Stimulated activated naive CD8-positive, alpha-beta T cell treated with anti-CD3 and anti-CD28 coated beads, Interleukin-15, amount 100 ng/mL, for 72 hours (primary cell): ENCODE measurements around the gene ULBP1.
"Not testable (repeated sequence)": the region's sequence is repeated elsewhere in the genome, so short reads cannot be mapped to it uniquely, and the experiment has no call there.

Experiments
- ATAC-seq: fragments of 150-1000 bp; cut with Tn5 transposase; 2 replicates; pipeline ENCODE4 v1.10.0; 2021; ENCODE audit warnings: mild to moderate bottlenecking, moderate library complexity
- DNase-seq, 2 donors: peaks; one replicate each; pipeline ENCODE4 v3.0.0; 2021 to 2022
- H3K27ac Mint-ChIP-seq, 2 donors: one replicate each; pipeline ENCODE4 v1.8.0; 2022; ENCODE audit warnings: mild to moderate bottlenecking in 2 of 2, mixed read lengths in 2 of 2, moderate library complexity in 2 of 2
- H3K27me3 Mint-ChIP-seq: one replicate; pipeline ENCODE4 v1.8.0; 2022; ENCODE audit warnings: mixed read lengths
- H3K4me1 Mint-ChIP-seq: one replicate; pipeline ENCODE4 v1.8.0; 2022; ENCODE audit warnings: mild to moderate bottlenecking, mixed read lengths
- H3K4me3 Mint-ChIP-seq, 2 donors: one replicate each; pipeline ENCODE4 v1.8.0; 2022; ENCODE audit warnings: mild to moderate bottlenecking in 2 of 2, mixed read lengths in 2 of 2, moderate library complexity in 1 of 2
- H3K9me3 Mint-ChIP-seq, 2 donors: one replicate each; pipeline ENCODE4 v1.8.0; 2022; ENCODE audit warnings: mixed read lengths in 2 of 2

The ULBP1 gene

GRCh38 chr6:149974394-149974793 lies 10.7 kb downstream of the ULBP1 start:
- peaks cover 93% of the 10 kb centered on the region for H3K27me3 Mint-ChIP-seq
- H3K9me3 Mint-ChIP-seq, DNase-seq, H3K27ac Mint-ChIP-seq, H3K4me3 Mint-ChIP-seq: not testable (repeated sequence)
- H3K4me1 Mint-ChIP-seq: peaks cover 17% of the 10 kb centered on the region
- ATAC-seq: peak; percentile 58

- Mint-ChIP-seq H3K27ac (no peak overlapping the region), H3K4me1 (peaks cover 17% of the 10 kb centered on the region), H3K27me3 (peaks cover 93% of the 10 kb centered on the region), H3K4me3 (no peak overlapping the region), H3K9me3 (no peaks in the 10 kb centered on the region)
- no peak for DNase-seq
- peak; percentile 56 for ATAC-seq
Measured at GRCh38 chr6:149974825-149975224, 11.1 kb downstream of the ULBP1 start.

- no peak overlapping the region for H3K27ac Mint-ChIP-seq
- peaks cover 93% of the 10 kb centered on the region for H3K27me3 Mint-ChIP-seq
- ATAC-seq (no peak), DNase-seq (no peak)
- peaks cover 17% of the 10 kb centered on the region for H3K4me1 Mint-ChIP-seq
- no peaks in the 10 kb centered on the region for H3K9me3 Mint-ChIP-seq
- H3K4me3 Mint-ChIP-seq: no peak overlapping the region
Measured at GRCh38 chr6:149975400-149975799, 11.7 kb downstream of the ULBP1 start.

GRCh38 chr6:149977221-149977620 lies 13.5 kb downstream of the ULBP1 start:
- Mint-ChIP-seq H3K4me3 (no peak overlapping the region), H3K4me1 (peaks cover 26% of the 10 kb centered on the region), H3K27ac (no peak overlapping the region), H3K27me3 (peaks cover 98% of the 10 kb centered on the region), H3K9me3 (no peaks in the 10 kb centered on the region)
- DNase-seq (no peak), ATAC-seq (no peak)

GRCh38 chr6:149978610-149979009 lies 14.9 kb downstream of the ULBP1 start:
- H3K27me3 Mint-ChIP-seq: peaks cover 100% of the 10 kb centered on the region
- H3K4me3 Mint-ChIP-seq: no peak overlapping the region
- H3K27ac Mint-ChIP-seq: no peak overlapping the region
- H3K4me1 Mint-ChIP-seq: peaks cover 32% of the 10 kb centered on the region
- DNase-seq: no peak
- H3K9me3 Mint-ChIP-seq: no peaks in the 10 kb centered on the region
- no peak for ATAC-seq

GRCh38 chr6:149979293-149979692 lies 15.6 kb downstream of the ULBP1 start:
- Mint-ChIP-seq H3K4me3 (no peak overlapping the region), H3K27me3 (peaks cover 100% of the 10 kb centered on the region), H3K4me1 (peaks cover 29% of the 10 kb centered on the region), H3K9me3 (no peaks in the 10 kb centered on the region), H3K27ac (no peak overlapping the region)
- no peak for DNase-seq
- no peak for ATAC-seq

- no peak overlapping the region for H3K4me3 Mint-ChIP-seq
- peaks cover 99% of the 10 kb centered on the region for H3K27me3 Mint-ChIP-seq
- H3K9me3 Mint-ChIP-seq: peaks cover 2 to 3% of the 10 kb centered on the region in 2 donors
- H3K4me1 Mint-ChIP-seq: peaks cover 23% of the 10 kb centered on the region
- no peak overlapping the region for H3K27ac Mint-ChIP-seq
- ATAC-seq (no peak), DNase-seq (no peak)
Measured at GRCh38 chr6:149983145-149983544, 19.4 kb downstream of the ULBP1 start.

- ATAC-seq (no peak), DNase-seq (no peak)
- H3K27ac Mint-ChIP-seq: no peak overlapping the region
- no peak overlapping the region for H3K4me3 Mint-ChIP-seq
- H3K4me1 Mint-ChIP-seq: peaks cover 36% of the 10 kb centered on the region
- H3K9me3 Mint-ChIP-seq: peaks cover 6 to 9% of the 10 kb centered on the region in 2 donors
- peaks cover 99% of the 10 kb centered on the region for H3K27me3 Mint-ChIP-seq
Measured at GRCh38 chr6:149984773-149985172, 21.0 kb downstream of the ULBP1 start.

GRCh38 chr6:149985481-149985937 lies 21.8 kb downstream of the ULBP1 start:
- H3K9me3 Mint-ChIP-seq: peaks cover 6 to 9% of the 10 kb centered on the region in 2 donors
- peaks cover 99% of the 10 kb centered on the region for H3K27me3 Mint-ChIP-seq
- peak; percentile 21 for ATAC-seq
- H3K27ac Mint-ChIP-seq: no peak overlapping the region
- no peak for DNase-seq
- peaks cover 43% of the 10 kb centered on the region for H3K4me1 Mint-ChIP-seq
- no peak overlapping the region for H3K4me3 Mint-ChIP-seq

GRCh38 chr6:149987602-149988107 lies 23.9 kb downstream of the ULBP1 start:
- H3K9me3 Mint-ChIP-seq: peaks cover 6 to 9% of the 10 kb centered on the region in 2 donors
- H3K4me1 Mint-ChIP-seq: peaks cover 48% of the 10 kb centered on the region
- no peak overlapping the region for H3K27ac Mint-ChIP-seq
- ATAC-seq (no peak), DNase-seq (no peak)
- H3K27me3 Mint-ChIP-seq: peaks cover 99% of the 10 kb centered on the region
- H3K4me3 Mint-ChIP-seq: no peak overlapping the region

GRCh38 chr6:149988550-149989346 lies 25.0 kb downstream of the ULBP1 start:
- Mint-ChIP-seq H3K9me3 (peaks cover 6 to 9% of the 10 kb centered on the region in 2 donors), H3K27me3 (peaks cover 99% of the 10 kb centered on the region), H3K4me3 (peak overlapping the region in 1 of 2 donors; percentile 90), H3K27ac (no peak overlapping the region), H3K4me1 (peaks cover 41% of the 10 kb centered on the region)
- DNase-seq: no peak
- ATAC-seq: no peak

GRCh38 chr6:149990212-149990660 lies 26.5 kb downstream of the ULBP1 start:
- ATAC-seq: no peak
- peaks cover 99% of the 10 kb centered on the region for H3K27me3 Mint-ChIP-seq
- no peak for DNase-seq
- H3K9me3 Mint-ChIP-seq: peaks cover 6 to 9% of the 10 kb centered on the region in 2 donors
- peaks cover 43% of the 10 kb centered on the region for H3K4me1 Mint-ChIP-seq
- H3K27ac Mint-ChIP-seq: peak overlapping the region; percentile 36 to 89
- H3K4me3 Mint-ChIP-seq: peak overlapping the region; percentile 85 to 90

GRCh38 chr6:149990661-149991471 lies 27.1 kb downstream of the ULBP1 start:
- DNase-seq (peak; percentile 38 to 44), ATAC-seq (peak; percentile 81)
- Mint-ChIP-seq H3K27ac (peak overlapping the region; percentile 36 to 89), H3K4me3 (peak overlapping the region; percentile 85 to 90), H3K9me3 (peaks cover 6 to 9% of the 10 kb centered on the region in 2 donors), H3K4me1 (peaks cover 41% of the 10 kb centered on the region), H3K27me3 (peaks cover 99% of the 10 kb centered on the region)

- ATAC-seq: peak; percentile 78
- H3K27me3 Mint-ChIP-seq: peaks cover 99% of the 10 kb centered on the region
- H3K27ac Mint-ChIP-seq: not testable (repeated sequence)
Measured at GRCh38 chr6:149991472-149991795, 27.7 kb downstream of the ULBP1 start.

GRCh38 chr6:149991838-149992237 lies 28.1 kb downstream of the ULBP1 start:
- Mint-ChIP-seq H3K4me3 (peak overlapping the region; percentile 85 to 90), H3K9me3 (peaks cover 6 to 9% of the 10 kb centered on the region in 2 donors), H3K27ac (no peak overlapping the region), H3K4me1 (peaks cover 41% of the 10 kb centered on the region), H3K27me3 (peaks cover 99% of the 10 kb centered on the region)
- DNase-seq (no peak), ATAC-seq (no peak)

More at GRCh38 chr6:149991472-149991795, 27.7 kb downstream of the ULBP1 start:
- peak overlapping the region; percentile 85 to 90 for H3K4me3 Mint-ChIP-seq
- H3K9me3 Mint-ChIP-seq: not testable (repeated sequence)
- peaks cover 41% of the 10 kb centered on the region for H3K4me1 Mint-ChIP-seq
- peak in 1 of 2 donors; percentile 23 for DNase-seq
